HepG2 (cell line): Measurements from ENCODE around the gene CARD8. TPM values are rescaled to one million over a fixed set of nuclear protein-coding genes. Genes with fewer than 3 reads are reported as not detected.
A peak's percentile ranks its signal among the peaks of the same experiment; 100 is the strongest.

Experiments used
- ATAC-seq: fragments of 200-7000 bp; cut with Tn5 transposase; 3 replicates; pipeline ENCODE4 v1.9.1; 2020; ENCODE audit warnings: mild to moderate bottlenecking, moderate library complexity
- BruUV-seq: library from RNA; stranded (reverse); fragments of 400-500 nt; replicated peaks from 2 replicates; lab custom pipeline; 2021; lab: Mats Ljungman, UMichigan
- CTCF ChIA-PET: fragments of 300-600 bp; formaldehyde crosslinking; extraction: SDS; loops from one replicate; lab custom pipeline; 2021; ENCODE audit warnings: low total read pairs, inconsistent platforms, low intra/inter-chr PET ratio; lab: Yijun Ruan, JAX
- POLR2A ChIA-PET: fragments of 350-600 bp; sonication (Branson Sonifier 250); formaldehyde crosslinking; loops from one replicate; lab custom pipeline; 2020; ENCODE audit warnings: antibody characterized with exemption, inconsistent platforms; lab: Yijun Ruan, JAX
- DNase-seq: peaks from one replicate; pipeline ENCODE4 v3.0.0-alpha.2; 2015; ENCODE audit warnings: low spot score
- FAIRE-seq: peaks from 3 replicates; lab custom pipeline; 2011; peaks lifted over from hg19 to GRCh38; lab: Jason Lieb, UNC
- H2AFZ ChIP-seq: one replicate; pipeline ENCODE4 v1.6.1; 2011; ENCODE audit warnings: low read length, inconsistent platforms
- H3K27ac ChIP-seq: fragments of 300-600 bp; 3 replicates; pipeline ENCODE4 v1.8.0; 2011; ENCODE audit warnings: mixed run types, mild to moderate bottlenecking, mixed read lengths, low read length, inconsistent platforms; ENCODE audit not compliant: insufficient read depth; ENCODE audit errors: extremely low read length
- H3K27me3 ChIP-seq, 2 experiments: fragments of 200-600 bp in 1 of 2; 2 replicates in 1 of 2; 3 replicates in 1 of 2; pipeline versions ENCODE4 v1.6.0 to v1.8.0; 2011; ENCODE audit warnings: low read length in 2 of 2, mild to moderate bottlenecking in 2 of 2, moderate library complexity in 2 of 2, inconsistent platforms in 1 of 2; ENCODE audit not compliant: insufficient read depth in 2 of 2, control insufficient read depth in 1 of 2
- H3K36me3 ChIP-seq, 2 experiments: fragments of 200-600 bp in 1 of 2; replicated peaks in 1 of 2; 2 replicates in 1 of 2; 3 replicates in 1 of 2; pipeline versions ENCODE4 v1.5.1 to v1.8.0; 2011; ENCODE audit warnings: low read length in 2 of 2, inconsistent platforms in 1 of 2; ENCODE audit not compliant: insufficient read depth in 2 of 2, control insufficient read depth in 1 of 2
- H3K4me1 ChIP-seq: 2 replicates; pipeline ENCODE4 v1.5.1; 2012; ENCODE audit warnings: low read length, inconsistent platforms; ENCODE audit not compliant: insufficient read depth
- H3K4me2 ChIP-seq: 2 replicates; pipeline ENCODE4 v1.6.0; 2011; ENCODE audit warnings: low read depth, low read length, inconsistent platforms
- H3K4me3 ChIP-seq, 3 experiments: fragments of 200-600 bp in 1 of 3; sonication (generic), shearing (Covaris generic) in 1 of 3; replicated peaks in 1 of 3; 2 replicates each; pipeline ENCODE4 v1.5.1; 2011 to 2016; ENCODE audit warnings: low read length in 3 of 3, inconsistent platforms in 2 of 3, low read depth in 2 of 3, mild to moderate bottlenecking in 2 of 3, control low read depth in 1 of 3, mixed read lengths in 1 of 3; ENCODE audit not compliant: insufficient read depth in 1 of 3
- H3K79me2 ChIP-seq: one replicate; pipeline ENCODE4 v1.6.1; 2011; ENCODE audit warnings: low read length, inconsistent platforms; ENCODE audit not compliant: insufficient read depth
- H3K9ac ChIP-seq: 2 replicates; pipeline ENCODE4 v1.6.0; 2011; ENCODE audit warnings: mild to moderate bottlenecking, low read depth, low read length, inconsistent platforms; ENCODE audit not compliant: insufficient read depth
- H3K9me3 ChIP-seq: 2 replicates; pipeline ENCODE4 v1.5.1; 2012; ENCODE audit warnings: mild to moderate bottlenecking, low read length
- H4K20me1 ChIP-seq: 2 replicates; pipeline ENCODE4 v1.6.0; 2011; ENCODE audit warnings: inconsistent platforms, mild to moderate bottlenecking, low read length, moderate library complexity; ENCODE audit not compliant: insufficient read depth
- ATRX ChIP-seq: sonication (generic); formaldehyde crosslinking; IDR thresholded peaks from 2 replicates; pipeline ENCODE4 v1.4.0; 2020; ENCODE audit warnings: missing genetic modification reagents, borderline replicate concordance
- CENPT ChIP-seq: sonication (generic); formaldehyde crosslinking; IDR thresholded peaks from 2 replicates; pipeline ENCODE4 v1.8.0; 2022; ENCODE audit warnings: low read depth, mild to moderate bottlenecking, moderate library complexity, missing genetic modification reagents
- HDAC2 ChIP-seq: sonication (generic); formaldehyde crosslinking; IDR thresholded peaks from 2 replicates; pipeline ENCODE4 v1.4.0; 2020; ENCODE audit warnings: missing genetic modification reagents
- HNRNPUL1 ChIP-seq: fragments of 200-400 bp; formaldehyde crosslinking; IDR thresholded peaks from 2 replicates; pipeline ENCODE4 v1.6.1; 2017; ENCODE audit warnings: low read depth, mild to moderate bottlenecking, low read length, moderate library complexity
- MED13 ChIP-seq: sonication (generic); formaldehyde crosslinking; IDR thresholded peaks from 2 replicates; pipeline ENCODE4 v1.5.0; 2020; ENCODE audit warnings: missing genetic modification reagents
- SAP130 ChIP-seq: IDR thresholded peaks from 2 replicates; pipeline ENCODE4 v1.6.1; 2016; ENCODE audit warnings: low read depth
- TCF7L2 ChIP-seq: IDR thresholded peaks from 2 replicates; pipeline ENCODE4 v1.6.1; 2011; ENCODE audit warnings: mild to moderate bottlenecking, low read depth, low read length, moderate library complexity
- ZBTB33 ChIP-seq: sonication (generic); formaldehyde crosslinking; IDR thresholded peaks from 2 replicates; pipeline ENCODE4 v1.4.0; 2020; ENCODE audit warnings: missing genetic modification reagents
- ZNF121 ChIP-seq: sonication (generic); formaldehyde crosslinking; IDR thresholded peaks from 2 replicates; pipeline ENCODE4 v1.5.0; 2020; ENCODE audit warnings: mild to moderate bottlenecking, missing genetic modification reagents
- ZNF235 ChIP-seq: sonication (generic); formaldehyde crosslinking; IDR thresholded peaks from 2 replicates; pipeline ENCODE4 v1.8.1; 2023; ENCODE audit warnings: mild to moderate bottlenecking, missing genetic modification reagents, borderline replicate concordance
- ZNF607 ChIP-seq: sonication (generic); formaldehyde crosslinking; IDR thresholded peaks from 2 replicates; pipeline ENCODE4 v1.5.1; 2020; ENCODE audit warnings: missing genetic modification reagents, mild to moderate bottlenecking, borderline replicate concordance
- ZNF841 ChIP-seq: sonication (generic); formaldehyde crosslinking; IDR thresholded peaks from 2 replicates; pipeline ENCODE4 v1.8.1; 2023; ENCODE audit warnings: missing genetic modification reagents, borderline replicate concordance
- WGBS: methylation state at CpG from one replicate; pipeline ENCODE4 v1.1.6; 2017; ENCODE audit warnings: low lambda C conversion rate; 5-methylcytosine and 5-hydroxymethylcytosine counted together
- in situ Hi-C: cut with HindIII; loops from 2 replicates; pipeline ENCODE4 v1.10.0; 2017; ENCODE audit warnings: low pct_unique_long_range_greater_than_20kb; ENCODE audit not compliant: extremely low pct_ligation_motif_present
- intact Hi-C: fragments of 100-400 bp; cut with micrococcal nuclease; formaldehyde crosslinking; loops from one replicate; pipeline ENCODE4 v1.10.0; 2022; ENCODE audit not compliant: unreplicated experiment
- polyA plus RNA-seq, 8 experiments: library from polyadenylated mRNA; depleted of rRNA in 3 of 8; stranded (reverse) in 7 of 8; unstranded in 1 of 8; fragments of >200 nt; fragmentation: Illumina TruSeq in 4 of 8; extraction: Trizol in 4 of 8; gene quantifications; 2 replicates each; pipeline versions ENCODE4 v1.2.1 to v1.2.3, GENCODE V29; 2011 to 2016; ENCODE audit warnings: low read depth in 4 of 8, missing spikeins in 1 of 8, mixed read lengths in 1 of 8; ENCODE audit not compliant: insufficient read depth in 1 of 8
- total RNA-seq, 5 experiments: library from RNA; depleted of rRNA; stranded (reverse); fragments of >200 nt; fragmentation: Illumina TruSeq; extraction: Trizol; gene quantifications; 2 replicates each; pipeline ENCODE4 v1.2.3, GENCODE V29; 2016; ENCODE audit warnings: low read depth in 1 of 5

The CARD8 gene
- total and polyA plus RNA-seq, 2 of the 13 experiments (the other 11 are each of a cell fraction or from before 2014, with no cell fraction given) = 15.0 to 19.2 TPM

GRCh38 chr19:48218997-48219396 lies 36.7 kb downstream of the CARD8 start:
- H3K9me3 ChIP-seq = no peaks in the 10 kb centered on the region
- POLR2A ChIA-PET = interaction anchor here (1.2 kb wide), 1 partner anchor 52 kb away, joined by 3 read pairs; no protein-coding TSS in a partner anchor
- in situ Hi-C loops (no loop called here), intact Hi-C loops (no loop called here)
- H3K4me3 ChIP-seq = no peak overlapping the region
- no TSS peak for BruUV-seq
- no peaks in the 10 kb centered on the region for H4K20me1 ChIP-seq
- H3K79me2 ChIP-seq = no peaks in the 10 kb centered on the region
- no peaks in the 10 kb centered on the region for H3K4me1 ChIP-seq
- no peak overlapping the region for H2AFZ ChIP-seq
- DNase-seq (no peak), ATAC-seq (no peak), FAIRE-seq (no peak)
- H3K36me3 ChIP-seq = 0 out of 5 replicates have a peak, but pooled peaks cover 0 to 4% of the 10 kb centered on the region in 2 experiments
- WGBS = 97% methylated on average over 6 of the region's 6 CpGs
- CTCF ChIA-PET = no interaction called here
- H3K27ac ChIP-seq = no peak overlapping the region
- H3K27me3 ChIP-seq = no peaks in the 10 kb centered on the region; a peak in 1 of 5 replicates
- TF ChIP-seq SAP130 (CRISPR knock-in tag) (no peak), HDAC2 (CRISPR knock-in tag) (no peak), ZNF235 (no peak), MED13 (no peak), ATRX (CRISPR knock-in tag) (no peak), CENPT (no peak), ZNF841 (no peak), ZNF607 (CRISPR knock-in tag) (no peak), HNRNPUL1 (no peak), TCF7L2 (no peak)
- no peak overlapping the region for H3K9ac ChIP-seq
- no peak overlapping the region for H3K4me2 ChIP-seq

- H3K27ac ChIP-seq = no peak overlapping the region
- in situ Hi-C loops (no loop called here), intact Hi-C loops (no loop called here)
- WGBS = 96% methylated on average over 14 of the region's 14 CpGs
- no peak for ATAC-seq
- BruUV-seq = no TSS peak
- H3K9ac ChIP-seq = no peak overlapping the region
- no peak overlapping the region for H3K4me2 ChIP-seq
- H3K27me3 ChIP-seq = no peaks in the 10 kb centered on the region; a peak in 1 of 5 replicates
- TF ChIP-seq ZNF121 (CRISPR knock-in tag) (no peak), ZBTB33 (peak; percentile 63; the same call in 1 of the 2 replicates)
- H3K4me1 ChIP-seq = no peaks in the 10 kb centered on the region
- H2AFZ ChIP-seq = no peak overlapping the region
- no peaks in the 10 kb centered on the region for H3K79me2 ChIP-seq
- no peak for DNase-seq
- ChIA-PET CTCF (no interaction called here), POLR2A (no interaction called here)
- no peak for FAIRE-seq
- H3K36me3 ChIP-seq = 0 out of 5 replicates have a peak, but pooled peaks cover 0 to 4% of the 10 kb centered on the region in 2 experiments
- H3K9me3 ChIP-seq = no peaks in the 10 kb centered on the region
- no peaks in the 10 kb centered on the region for H4K20me1 ChIP-seq
- no peak overlapping the region for H3K4me3 ChIP-seq
Observed at GRCh38 chr19:48216933-48217332, 38.8 kb downstream of the CARD8 start.
